ENCODE data around the gene ITPR2.

The ITPR2 gene

GRCh38 chr12:26345471-26346003, 487.5 kb downstream of the ITPR2 start:
- Histone ChIP-seq H3K4me1 (peaks cover 4% of the 10 kb centered on the region; the same call in 1 of the 2 replicates), H3K4me3 (no peak overlapping the region), H3K9ac (no peak overlapping the region), H3K36me3 (no peaks in the 10 kb centered on the region), H3K27ac (no peak overlapping the region), H3K9me3 (no peaks in the 10 kb centered on the region), H3K27me3 (no peaks in the 10 kb centered on the region), H4K20me1 (no peaks in the 10 kb centered on the region), H3K4me2 (no peak overlapping the region)
- TF ChIP-seq Cebpa-rat (IDR thresholded peaks at IDR 0.05), result no peak

GRCh38 chr12:26341491-26341890, 491.5 kb downstream of the ITPR2 start:
- Histone ChIP-seq H3K4me2 (no peak overlapping the region), H3K4me3 (no peak overlapping the region)

GRCh38 chr12:26340649-26341048, 492.3 kb downstream of the ITPR2 start:
- Histone ChIP-seq H3K4me3 (no peak overlapping the region), H3K9ac (no peak overlapping the region), H3K36me3 (no peaks in the 10 kb centered on the region), H3K4me1 (peaks cover 6% of the 10 kb centered on the region; the same call in 1 of the 2 replicates), H3K9me3 (no peaks in the 10 kb centered on the region), H3K27me3 (no peaks in the 10 kb centered on the region), H3K4me2 (peak overlapping the region; percentile 12; the same call in 1 of the 2 replicates), H3K27ac (no peak overlapping the region), H4K20me1 (no peaks in the 10 kb centered on the region)
- no peak for TF ChIP-seq Cebpa-rat (IDR thresholded peaks at IDR 0.05)

More at GRCh38 chr12:26341491-26341890, 491.5 kb downstream of the ITPR2 start:
- H3K9me3 ChIP-seq, result no peaks in the 10 kb centered on the region
- peaks cover 6% of the 10 kb centered on the region; the same call in 1 of the 2 replicates for H3K4me1 ChIP-seq
- H3K27me3 ChIP-seq, result no peaks in the 10 kb centered on the region
- no peaks in the 10 kb centered on the region for H4K20me1 ChIP-seq
- no peaks in the 10 kb centered on the region for H3K36me3 ChIP-seq
- H3K9ac ChIP-seq, result no peak overlapping the region
- H3K27ac ChIP-seq, result no peak overlapping the region
- TF ChIP-seq Cebpa-rat (IDR thresholded peaks at IDR 0.05), result no peak

- TF ChIP-seq Cebpa-rat (IDR thresholded peaks at IDR 0.05), result no peak
- H3K4me2 ChIP-seq, result no peak overlapping the region
- H3K9me3 ChIP-seq, result no peaks in the 10 kb centered on the region
- H3K27ac ChIP-seq, result no peak overlapping the region
- H3K36me3 ChIP-seq, result no peaks in the 10 kb centered on the region
- no peak overlapping the region for H3K9ac ChIP-seq
- H3K4me3 ChIP-seq, result no peak overlapping the region
- no peaks in the 10 kb centered on the region for H3K27me3 ChIP-seq
- H3K4me1 ChIP-seq, result peaks cover 6% of the 10 kb centered on the region; the same call in 1 of the 2 replicates
- no peaks in the 10 kb centered on the region for H4K20me1 ChIP-seq
Observed at GRCh38 chr12:26339976-26340375, 493.0 kb downstream of the ITPR2 start.

- Histone ChIP-seq H3K4me1 (peaks cover 6% of the 10 kb centered on the region; the same call in 1 of the 2 replicates), H3K36me3 (no peaks in the 10 kb centered on the region), H3K4me3 (no peak overlapping the region), H3K9ac (no peak overlapping the region), H3K27me3 (no peaks in the 10 kb centered on the region), H3K27ac (no peak overlapping the region), H3K9me3 (no peaks in the 10 kb centered on the region), H4K20me1 (no peaks in the 10 kb centered on the region), H3K4me2 (no peak overlapping the region)
- no peak for TF ChIP-seq Cebpa-rat (IDR thresholded peaks at IDR 0.05)
Observed at GRCh38 chr12:26338586-26339572, 494.1 kb downstream of the ITPR2 start.

- Histone ChIP-seq H3K9ac (no peak overlapping the region), H3K9me3 (no peaks in the 10 kb centered on the region), H3K4me3 (no peak overlapping the region), H3K36me3 (no peaks in the 10 kb centered on the region), H4K20me1 (no peaks in the 10 kb centered on the region), H3K4me1 (peaks cover 3% of the 10 kb centered on the region; the same call in 1 of the 2 replicates), H3K4me2 (no peak overlapping the region), H3K27me3 (no peaks in the 10 kb centered on the region), H3K27ac (no peak overlapping the region)
- TF ChIP-seq Cebpa-rat (IDR thresholded peaks at IDR 0.05), result no peak
Observed at GRCh38 chr12:26335651-26336050, 497.3 kb downstream of the ITPR2 start.

- no peak for TF ChIP-seq Cebpa-rat (IDR thresholded peaks at IDR 0.05)
- H3K36me3 ChIP-seq, result no peaks in the 10 kb centered on the region
- H4K20me1 ChIP-seq, result no peaks in the 10 kb centered on the region
- H3K4me1 ChIP-seq, result no peaks in the 10 kb centered on the region
- no peaks in the 10 kb centered on the region for H3K9me3 ChIP-seq
- H3K4me3 ChIP-seq, result no peak overlapping the region
- H3K9ac ChIP-seq, result no peak overlapping the region
- no peak overlapping the region for H3K4me2 ChIP-seq
- no peaks in the 10 kb centered on the region for H3K27me3 ChIP-seq
- no peak overlapping the region for H3K27ac ChIP-seq
Observed at GRCh38 chr12:26334621-26335124, 498.3 kb downstream of the ITPR2 start.

GRCh38 chr12:26331960-26332359, 501.0 kb downstream of the ITPR2 start:
- Histone ChIP-seq H3K4me3 (no peak overlapping the region), H3K36me3 (no peaks in the 10 kb centered on the region), H3K9me3 (no peaks in the 10 kb centered on the region), H3K27ac (no peak overlapping the region), H3K27me3 (no peaks in the 10 kb centered on the region), H3K9ac (no peak overlapping the region), H3K4me1 (peaks cover 14% of the 10 kb centered on the region), H4K20me1 (no peaks in the 10 kb centered on the region), H3K4me2 (no peak overlapping the region)
- TF ChIP-seq Cebpa-rat (IDR thresholded peaks at IDR 0.05), result no peak

- peaks cover 14% of the 10 kb centered on the region for H3K4me1 ChIP-seq
- H3K27ac ChIP-seq, result no peak overlapping the region
- no peak overlapping the region for H3K4me2 ChIP-seq
- H3K9ac ChIP-seq, result no peak overlapping the region
- no peaks in the 10 kb centered on the region for H3K36me3 ChIP-seq
- H4K20me1 ChIP-seq, result no peaks in the 10 kb centered on the region
- no peaks in the 10 kb centered on the region for H3K27me3 ChIP-seq
- TF ChIP-seq Cebpa-rat (IDR thresholded peaks at IDR 0.05), result no peak
- H3K9me3 ChIP-seq, result no peaks in the 10 kb centered on the region
- no peak overlapping the region for H3K4me3 ChIP-seq
Observed at GRCh38 chr12:26331136-26331535, 501.9 kb downstream of the ITPR2 start.

All from BLaER1 (cell line).